ENCODE results near the gene CUL2. TPM values are rescaled to one million over a fixed set of nuclear protein-coding genes. Genes with fewer than 3 reads are reported as not detected.

CUL2 gene
- total and polyA plus RNA-seq, 10 of the 15 experiments (the other 5 are each of a cell fraction or from before 2014, with no cell fraction given) = 11.9 to 56.5 (median 33.2) TPM

GRCh38 chr10:35015843-35016408, 74.2 kb downstream of the CUL2 start:
- DNase-seq (ENCODE audit: low read depth, low spot score) (no peak), ATAC-seq (no peak), FAIRE-seq (no peak)
- Histone ChIP-seq H3K27ac (ENCODE audit: control insufficient read depth, insufficient read depth) (no peak overlapping the region), H3K79me2 (ENCODE audit: control insufficient read depth, insufficient read depth, low read length) (no peaks in the 10 kb centered on the region), H3K27me3 (replicated peaks in 1 of 2; ENCODE audit: control insufficient read depth in 2 of 2, insufficient read depth in 2 of 2, low read length in 1 of 2) (no peaks in the 10 kb centered on the region), H4K20me1 (ENCODE audit: control insufficient read depth, insufficient read depth) (no peaks in the 10 kb centered on the region), H3K4me1 (ENCODE audit: control insufficient read depth, insufficient read depth, low read length) (no peaks in the 10 kb centered on the region), H3K4me2 (ENCODE audit: control insufficient read depth, insufficient read depth) (no peak overlapping the region), H3K9ac (ENCODE audit: control insufficient read depth, insufficient read depth, low read length) (no peak overlapping the region), H3K36me3 (ENCODE audit: control insufficient read depth in 2 of 2, insufficient read depth in 2 of 2, low read length in 1 of 2) (peaks cover 0 to 22% of the 10 kb centered on the region in 2 experiments; a peak in 2 of 4 replicates), H3K9me3 (replicated peaks; ENCODE audit: control insufficient read depth, insufficient read depth, low read length) (no peaks in the 10 kb centered on the region), H3K4me3 (no peak overlapping the region), H2AFZ (ENCODE audit: control insufficient read depth, low read depth, low read length) (no peak overlapping the region)
- ChIA-PET CTCF (interaction anchor here (0.6 to 2.5 kb wide), 2 partner anchors 11 to 21 kb away, joined by 4 to 12 read pairs; no protein-coding TSS in a partner anchor), RAD21 (ENCODE audit: unreplicated experiment) (no interaction called here), POLR2A (no interaction called here), SMC1A (ENCODE audit: uncharacterized antibody, unreplicated experiment) (no interaction called here)
- WGBS (ENCODE audit: insufficient coverage, insufficient replicate concordance, low lambda C conversion rate, missing lambda C conversion rate) = 100% methylated on average over 5 of the region's 5 CpGs
- in situ Hi-C loops (cut with MboI) = no loop called here
- intact Hi-C loops (cut with micrococcal nuclease; ENCODE audit: unreplicated experiment) = no loop called here
- TF ChIP-seq MXI1 (IDR thresholded peaks at IDR 0.05; ENCODE audit: low read depth, low read length) (no peak), ZBTB4 (CRISPR knock-in tag; IDR thresholded peaks at IDR 0.05) (no peak)
- no TSS peak for BruUV-seq (replicated peaks)

- Histone ChIP-seq H2AFZ (ENCODE audit: control insufficient read depth, low read depth, low read length) (no peak overlapping the region), H3K36me3 (ENCODE audit: control insufficient read depth in 2 of 2, insufficient read depth in 2 of 2, low read length in 1 of 2) (peaks cover 0 to 28% of the 10 kb centered on the region in 2 experiments; a peak in 2 of 4 replicates), H3K9ac (ENCODE audit: control insufficient read depth, insufficient read depth, low read length) (no peak overlapping the region), H3K4me1 (ENCODE audit: control insufficient read depth, insufficient read depth, low read length) (no peaks in the 10 kb centered on the region), H3K4me2 (ENCODE audit: control insufficient read depth, insufficient read depth) (no peak overlapping the region), H4K20me1 (ENCODE audit: control insufficient read depth, insufficient read depth) (no peaks in the 10 kb centered on the region), H3K27ac (ENCODE audit: control insufficient read depth, insufficient read depth) (no peak overlapping the region), H3K27me3 (replicated peaks in 1 of 2; ENCODE audit: control insufficient read depth in 2 of 2, insufficient read depth in 2 of 2, low read length in 1 of 2) (no peaks in the 10 kb centered on the region), H3K9me3 (replicated peaks; ENCODE audit: control insufficient read depth, insufficient read depth, low read length) (no peaks in the 10 kb centered on the region), H3K4me3 (no peak overlapping the region), H3K79me2 (ENCODE audit: control insufficient read depth, insufficient read depth, low read length) (no peaks in the 10 kb centered on the region)
- ATAC-seq (no peak), DNase-seq (ENCODE audit: low read depth, low spot score) (no peak), FAIRE-seq (no peak)
- ChIA-PET SMC1A (ENCODE audit: uncharacterized antibody, unreplicated experiment) (no interaction called here), RAD21 (ENCODE audit: unreplicated experiment) (no interaction called here), POLR2A (no interaction called here), CTCF (no interaction called here)
- 96% methylated on average over 8 of the region's 8 CpGs for WGBS (ENCODE audit: insufficient coverage, insufficient replicate concordance, low lambda C conversion rate, missing lambda C conversion rate)
- intact Hi-C loops (cut with micrococcal nuclease; ENCODE audit: unreplicated experiment) = no loop called here
- in situ Hi-C loops (cut with MboI) = no loop called here
- BruUV-seq (replicated peaks) = no TSS peak
- TF ChIP-seq CREM (IDR thresholded peaks at IDR 0.05; ENCODE audit: low read depth) (no peak), ZBTB11 (CRISPR knock-in tag; IDR thresholded peaks at IDR 0.05) (no peak), SP1 (IDR thresholded peaks at IDR 0.05; ENCODE audit: low read depth, low read length) (no peak), JUND (IDR thresholded peaks at IDR 0.05; ENCODE audit: low read depth, low read length) (no peak)
Measured at GRCh38 chr10:35012781-35013180, 77.4 kb downstream of the CUL2 start.

All from GM12878 (cell line).